Lung (tissue), 12 donors: ENCODE results near the gene TNIP2. TPM values are rescaled to one million over a fixed set of nuclear protein-coding genes. Genes with fewer than 3 reads are reported as not detected.
A peak's percentile ranks its signal among the peaks of the same experiment; 100 is the strongest.

Experiments
- ATAC-seq: fragments of 200-7000 bp; cut with Tn5 transposase; one replicate; pipeline ENCODE4 v1.9.1; 2020; ENCODE audit warnings: moderate number of reproducible peaks; ENCODE audit not compliant: insufficient read depth, low FRiP score
- DNase-seq, 3 donors: peaks; one replicate each; pipeline ENCODE4 v3.0.0-alpha.2; 2013 to 2017
- H3K27ac ChIP-seq, 2 donors: one replicate each; pipeline ENCODE4 v1.5.1; 2013; ENCODE audit warnings: mild to moderate bottlenecking in 2 of 2, moderate library complexity in 2 of 2, control low read depth in 1 of 2, inconsistent platforms in 1 of 2, low read depth in 1 of 2, low read length in 1 of 2
- H3K27me3 ChIP-seq, 3 donors: one replicate each; pipeline ENCODE4 v1.5.1; 2013; ENCODE audit warnings: low read length in 2 of 3; ENCODE audit not compliant: control insufficient read depth in 3 of 3, insufficient read depth in 3 of 3
- H3K36me3 ChIP-seq, 4 donors: one replicate each; pipeline ENCODE4 v1.5.1; 2013; ENCODE audit warnings: low read length in 4 of 4, mild to moderate bottlenecking in 1 of 4, moderate library complexity in 1 of 4; ENCODE audit not compliant: control insufficient read depth in 4 of 4, insufficient read depth in 4 of 4
- H3K4me1 ChIP-seq, 5 donors: one replicate each; pipeline ENCODE4 v1.5.1; 2013; ENCODE audit warnings: low read length in 5 of 5, mild to moderate bottlenecking in 2 of 5, moderate library complexity in 1 of 5; ENCODE audit not compliant: control insufficient read depth in 5 of 5, insufficient read depth in 5 of 5
- H3K4me3 ChIP-seq: one replicate; pipeline ENCODE4 v1.5.1; 2013; ENCODE audit warnings: mild to moderate bottlenecking, control low read depth, moderate library complexity
- H3K9ac ChIP-seq, 2 donors: one replicate each; pipeline ENCODE4 v1.5.1; 2013; ENCODE audit warnings: low read length in 2 of 2, control low read depth in 1 of 2; ENCODE audit not compliant: insufficient read depth in 1 of 2
- H3K9me3 ChIP-seq, 4 donors: one replicate each; pipeline ENCODE4 v1.5.1; 2013; ENCODE audit warnings: low read length in 3 of 4, mild to moderate bottlenecking in 1 of 4, moderate library complexity in 1 of 4; ENCODE audit not compliant: control insufficient read depth in 4 of 4, insufficient read depth in 3 of 4
- CTCF ChIP-seq: IDR thresholded peaks from 2 replicates; pipeline ENCODE4 v1.5.1; 2012; ENCODE audit warnings: mild to moderate bottlenecking; ENCODE audit errors: control extremely low read depth, extremely low read depth
- WGBS, 2 donors: extraction: QIAGEN DNeasy Blood & Tissue Kit; methylation state at CpG; one replicate each; pipeline ENCODE4 v1.1.7; 2013; 5-methylcytosine and 5-hydroxymethylcytosine counted together
- polyA plus RNA-seq, 2 donors: library from polyadenylated mRNA; stranded (reverse); fragments of 200-250 nt; gene quantifications; one replicate each; pipeline ENCODE4 v1.2.1, GENCODE V29; 2013
- total RNA-seq, 2 donors: library from RNA; depleted of rRNA in 1 of 2; stranded (reverse); fragments of >200 nt in 1 of 2; gene quantifications; one replicate each; pipeline ENCODE4 v1.2.1, GENCODE V29; 2014 to 2021
- donor health status: control.
- donor health status: control.
- donor health status: Bipolar disorder and iron deficiency.
- donor health status: healthy.
- donor health status: DM: yes; HTN: yes; CAD: no.

Gene TNIP2
- total and polyA plus RNA-seq, 4 donors = 30.6 to 82.8 (median 43.8) TPM

GRCh38 chr4:2714918-2715317 lies 41.2 kb downstream of the TNIP2 start:
- no peak for TF ChIP-seq CTCF
- DNase-seq = no peak
- 30 to 31% methylated on average over 4 of the region's 4 CpGs for WGBS, 2 donors
- Histone ChIP-seq H3K9ac (no peak overlapping the region), H3K4me1 (peaks cover 5 to 13% (median 7%) of the 10 kb centered on the region in 5 donors), H3K27ac (peak overlapping the region in 1 of 2 donors; percentile 32), H3K9me3 (no peaks in the 10 kb centered on the region), H3K4me3 (no peak overlapping the region), H3K36me3 (peaks cover 4 to 18% (median 13%) of the 10 kb centered on the region in 4 donors), H3K27me3 (no peaks in the 10 kb centered on the region)
- ATAC-seq = no peak

DNA sequence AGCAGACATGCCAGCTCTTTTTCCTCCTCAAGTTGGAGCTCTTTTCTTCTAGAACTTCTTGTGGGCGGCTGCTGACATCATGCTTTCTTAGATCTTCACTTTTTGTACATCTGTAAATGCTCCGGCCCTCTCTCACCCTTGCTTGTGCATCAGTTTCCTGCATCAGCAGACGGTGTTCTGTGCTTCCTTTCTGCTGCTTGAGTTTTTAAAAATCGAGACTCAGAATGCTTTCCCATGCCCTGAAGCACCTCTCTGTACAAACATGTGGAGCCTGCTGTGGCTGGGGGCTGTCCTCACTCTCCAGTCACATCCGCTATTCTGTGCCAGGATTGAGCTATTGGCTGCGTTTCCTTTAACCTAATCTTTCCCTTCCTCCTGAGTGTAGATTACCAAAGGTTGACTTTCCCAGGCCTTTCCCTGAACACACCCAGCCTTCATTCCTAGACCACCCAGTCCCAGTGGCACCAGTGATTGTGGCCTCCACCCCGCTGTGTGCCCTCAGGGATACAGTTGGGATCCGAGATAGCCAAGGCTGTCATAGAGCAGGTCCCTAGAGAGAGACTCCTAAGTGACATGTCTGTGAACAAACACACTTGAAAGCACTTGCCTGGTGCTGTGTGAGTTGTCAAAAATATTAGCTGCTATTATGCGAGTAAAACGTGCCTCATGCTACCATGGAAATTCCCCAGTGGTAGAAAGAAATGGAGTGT lies 41.9 kb downstream of the TNIP2 start:
- Histone ChIP-seq H3K27me3 (no peaks in the 10 kb centered on the region), H3K9me3 (no peaks in the 10 kb centered on the region), H3K4me1 (peaks cover 5 to 13% (median 7%) of the 10 kb centered on the region in 5 donors), H3K4me3 (no peak overlapping the region), H3K36me3 (peaks cover 7 to 18% (median 12%) of the 10 kb centered on the region in 4 donors), H3K9ac (peak overlapping the region in 1 of 2 donors; percentile 35), H3K27ac (peak overlapping the region; percentile 22 to 43)
- TF ChIP-seq CTCF = no peak
- WGBS, 2 donors = 22 to 29% methylated on average over 10 of the region's 10 CpGs
- DNase-seq (peak; percentile 66 to 87 (median 84)), ATAC-seq (peak; percentile 55)

DNA sequence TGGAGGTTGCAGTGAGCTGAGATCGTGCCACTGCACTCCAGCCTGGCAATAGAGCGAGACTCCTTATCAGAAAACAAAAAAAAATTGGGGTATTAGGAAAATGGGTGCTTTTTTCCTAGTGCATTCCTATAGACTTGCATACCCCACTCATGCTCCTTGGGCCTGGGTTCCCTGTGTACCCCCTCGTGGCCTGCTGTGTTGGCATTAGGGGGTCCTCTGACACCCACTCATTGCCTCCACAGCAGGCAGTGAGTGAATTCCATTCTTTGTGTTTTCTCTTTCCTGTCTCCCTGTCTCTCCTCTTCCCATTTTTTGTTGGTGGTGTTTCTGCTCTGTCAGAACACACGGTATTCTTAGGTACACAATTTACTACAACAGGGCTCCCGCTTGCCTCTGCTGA lies 42.8 kb downstream of the TNIP2 start:
- H3K4me1 ChIP-seq = peaks cover 5 to 13% (median 7%) of the 10 kb centered on the region in 5 donors
- 87 to 88% methylated on average over 5 of the region's 5 CpGs for WGBS, 2 donors
- no peak for TF ChIP-seq CTCF
- H3K27me3 ChIP-seq = no peaks in the 10 kb centered on the region
- H3K36me3 ChIP-seq = peaks cover 8 to 15% (median 11%) of the 10 kb centered on the region in 4 donors
- H3K27ac ChIP-seq = peak overlapping the region; percentile 32 to 35
- no peak for ATAC-seq
- H3K9me3 ChIP-seq = no peaks in the 10 kb centered on the region
- no peak for DNase-seq
- no peak overlapping the region for H3K9ac ChIP-seq
- no peak overlapping the region for H3K4me3 ChIP-seq
